Subcutaneous adipose tissue (tissue), 4 donors: ENCODE measurements around the gene SLC2A9. TPM values are rescaled to one million over a fixed set of nuclear protein-coding genes. Genes with fewer than 3 reads are reported as not detected.

Source experiments
- CTCF ChIP-seq: fragments of 450-650 bp; IDR thresholded peaks from one replicate; pipeline ENCODE4 v1.5.1; 2016; ENCODE audit warnings: low read depth, mild to moderate bottlenecking, control low read depth, antibody characterized with exemption, moderate library complexity
- total RNA-seq, 4 donors: library from RNA; depleted of rRNA; stranded (reverse); fragments of >200 nt; gene quantifications; one replicate each; pipeline ENCODE4 v1.1.0, GENCODE V29; 2016

Gene SLC2A9
- total RNA-seq, 4 donors from 2014 or later = 4.6 to 15.8 (median 7.8) TPM

GRCh38 chr4:10008609-10009005 lies 12.7 kb downstream of the SLC2A9 start:
- no peak for TF ChIP-seq CTCF

GRCh38 chr4:10007793-10008608 lies 13.3 kb downstream of the SLC2A9 start:
- no peak for TF ChIP-seq CTCF

GRCh38 chr4:10007436-10007740 lies 13.9 kb downstream of the SLC2A9 start:
- no peak for TF ChIP-seq CTCF

- TF ChIP-seq CTCF = no peak
These were observed 14.5 kb downstream of the SLC2A9 start for GRCh38 chr4:10006601-10007435.

- no peak for TF ChIP-seq CTCF
These were observed 15.1 kb downstream of the SLC2A9 start for GRCh38 chr4:10006231-10006600.

- TF ChIP-seq CTCF = no peak
These were observed 15.7 kb downstream of the SLC2A9 start for GRCh38 chr4:10005632-10006031.

GRCh38 chr4:10003666-10004065 lies 17.6 kb downstream of the SLC2A9 start:
- TF ChIP-seq CTCF = no peak
